Lower leg skin (tissue), 3 donors: ENCODE data around the gene SNAPIN.

Experiments used
- CTCF ChIP-seq, 3 donors: fragments of 450-650 bp; IDR thresholded peaks; one replicate each; pipeline ENCODE4 v1.5.1; 2016; ENCODE audit warnings: antibody characterized with exemption in 3 of 3, mild to moderate bottlenecking in 3 of 3, moderate library complexity in 2 of 3
- POLR2A ChIP-seq, 2 donors: fragments of 450-650 bp; IDR thresholded peaks; one replicate each; pipeline ENCODE4 v1.6.1; 2016 to 2017; ENCODE audit warnings: antibody characterized with exemption in 2 of 2, mild to moderate bottlenecking in 1 of 2, moderate library complexity in 1 of 2

DNA sequence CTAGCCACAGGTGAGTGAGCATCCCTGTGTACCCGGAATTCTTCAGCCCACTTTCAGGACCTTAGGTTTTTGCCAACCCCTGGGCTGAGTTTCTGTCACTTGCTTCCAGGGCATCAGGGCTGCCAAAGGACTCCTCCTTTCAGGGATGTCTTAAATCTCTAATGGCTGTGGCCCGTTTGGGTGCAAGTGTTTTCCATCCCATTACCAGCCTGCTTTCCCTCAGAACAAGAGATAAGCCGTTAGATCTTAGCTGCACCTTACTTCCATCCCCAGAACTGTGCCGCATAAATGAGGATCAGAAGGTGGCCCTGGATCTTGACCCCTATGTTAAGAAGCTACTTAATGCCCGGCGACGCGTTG is 652 bp downstream of the SNAPIN start:
- TF ChIP-seq CTCF (IDR thresholded peaks at IDR 0.05) (no peak), POLR2A (IDR thresholded peaks at IDR 0.05) (no peak)
